ENCODE measurements around the gene GABBR2.

GABBR2 gene

DNA sequence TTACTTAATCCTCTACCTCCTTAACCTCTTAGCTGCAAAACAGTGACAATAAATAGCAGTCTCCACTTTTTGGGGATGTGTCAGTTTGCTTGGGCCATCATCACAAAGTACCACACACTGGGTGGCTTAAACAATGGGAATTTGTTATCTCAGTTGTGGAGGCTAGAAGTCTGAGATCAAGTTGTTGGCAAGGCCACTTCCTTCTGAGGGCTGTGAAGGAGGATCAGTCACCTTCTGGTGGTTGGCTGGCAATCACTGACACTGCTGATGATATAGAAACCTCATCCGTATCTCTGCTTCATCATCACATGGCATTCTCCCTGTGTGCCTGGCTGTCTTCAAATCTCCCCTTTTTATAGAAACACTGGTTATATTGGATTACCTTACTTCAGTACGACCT is 266.2 kb downstream of the GABBR2 start:
- DNase-seq, result no peak
- H3K9me3 Mint-ChIP-seq, result no peaks in the 10 kb centered on the region
- no peaks in the 10 kb centered on the region for H3K4me1 Mint-ChIP-seq
- H3K27ac Mint-ChIP-seq, result no peak overlapping the region
- peaks cover 15% of the 10 kb centered on the region for H3K27me3 Mint-ChIP-seq (ENCODE audit: low read depth, poor library complexity)
- TF ChIP-seq, protein P1, sequence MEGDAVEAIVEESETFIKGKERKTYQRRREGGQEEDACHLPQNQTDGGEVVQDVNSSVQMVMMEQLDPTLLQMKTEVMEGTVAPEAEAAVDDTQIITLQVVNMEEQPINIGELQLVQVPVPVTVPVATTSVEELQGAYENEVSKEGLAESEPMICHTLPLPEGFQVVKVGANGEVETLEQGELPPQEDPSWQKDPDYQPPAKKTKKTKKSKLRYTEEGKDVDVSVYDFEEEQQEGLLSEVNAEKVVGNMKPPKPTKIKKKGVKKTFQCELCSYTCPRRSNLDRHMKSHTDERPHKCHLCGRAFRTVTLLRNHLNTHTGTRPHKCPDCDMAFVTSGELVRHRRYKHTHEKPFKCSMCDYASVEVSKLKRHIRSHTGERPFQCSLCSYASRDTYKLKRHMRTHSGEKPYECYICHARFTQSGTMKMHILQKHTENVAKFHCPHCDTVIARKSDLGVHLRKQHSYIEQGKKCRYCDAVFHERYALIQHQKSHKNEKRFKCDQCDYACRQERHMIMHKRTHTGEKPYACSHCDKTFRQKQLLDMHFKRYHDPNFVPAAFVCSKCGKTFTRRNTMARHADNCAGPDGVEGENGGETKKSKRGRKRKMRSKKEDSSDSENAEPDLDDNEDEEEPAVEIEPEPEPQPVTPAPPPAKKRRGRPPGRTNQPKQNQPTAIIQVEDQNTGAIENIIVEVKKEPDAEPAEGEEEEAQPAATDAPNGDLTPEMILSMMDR (IDR thresholded peaks at IDR 0.05), result no peak
- no peaks in the 10 kb centered on the region for H3K36me3 Mint-ChIP-seq (ENCODE audit: low read depth)
- H3K4me3 Mint-ChIP-seq, result no peak overlapping the region

DNA sequence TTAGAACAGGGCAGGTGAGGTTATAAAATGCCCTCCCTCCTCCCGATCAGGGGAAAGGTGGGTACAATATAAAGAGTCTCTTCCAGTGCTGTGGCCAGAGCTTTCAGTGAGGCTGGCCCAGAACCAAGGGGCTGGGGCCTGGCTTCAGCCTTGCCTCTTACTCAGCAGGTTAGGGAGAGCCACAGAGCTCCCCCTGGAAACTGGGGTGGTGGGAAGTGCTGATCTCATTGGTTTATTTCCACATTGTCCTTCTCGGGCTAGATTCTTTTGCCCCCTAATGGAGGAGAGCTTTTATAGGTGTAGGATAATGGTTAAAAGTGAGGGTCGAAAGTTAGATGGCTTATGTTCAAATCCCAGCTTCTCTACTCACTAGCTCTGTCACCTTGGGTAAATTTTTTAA is 266.6 kb downstream of the GABBR2 start:
- H3K27me3 Mint-ChIP-seq (ENCODE audit: low read depth, poor library complexity), result peaks cover 12% of the 10 kb centered on the region
- TF ChIP-seq, protein P1 (IDR thresholded peaks at IDR 0.05), result no peak
- H3K36me3 Mint-ChIP-seq (ENCODE audit: low read depth), result no peaks in the 10 kb centered on the region
- H3K4me1 Mint-ChIP-seq, result no peaks in the 10 kb centered on the region
- H3K9me3 Mint-ChIP-seq, result no peaks in the 10 kb centered on the region
- DNase-seq, result no peak
- no peak overlapping the region for H3K27ac Mint-ChIP-seq
- no peak overlapping the region for H3K4me3 Mint-ChIP-seq

DNA sequence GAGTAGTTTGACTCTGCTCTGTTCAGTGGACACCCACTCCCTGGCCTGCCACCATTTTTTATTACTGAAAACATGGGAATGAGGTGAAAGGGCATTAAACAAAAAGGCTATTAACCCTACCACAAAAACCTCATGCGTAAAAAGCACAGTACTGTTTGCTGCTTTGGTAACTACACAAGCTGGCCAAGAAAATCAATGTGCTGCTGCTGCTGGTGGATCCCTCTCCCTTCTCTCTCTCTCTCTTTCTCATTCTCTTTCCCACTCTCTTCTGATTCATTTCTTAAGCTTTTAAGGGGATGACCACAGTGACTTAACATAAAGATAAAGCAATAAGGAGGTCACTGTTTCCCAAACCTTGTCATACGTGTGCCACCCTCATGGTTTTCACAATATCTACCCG is 270.1 kb downstream of the GABBR2 start:
- no peak overlapping the region for H3K4me3 Mint-ChIP-seq
- DNase-seq, result no peak
- TF ChIP-seq, protein P1 (IDR thresholded peaks at IDR 0.05), result no peak
- H3K4me1 Mint-ChIP-seq, result no peaks in the 10 kb centered on the region
- H3K9me3 Mint-ChIP-seq, result no peaks in the 10 kb centered on the region
- peaks cover 6% of the 10 kb centered on the region for H3K27me3 Mint-ChIP-seq (ENCODE audit: low read depth, poor library complexity)
- H3K36me3 Mint-ChIP-seq (ENCODE audit: low read depth), result no peaks in the 10 kb centered on the region
- no peak overlapping the region for H3K27ac Mint-ChIP-seq

DNA sequence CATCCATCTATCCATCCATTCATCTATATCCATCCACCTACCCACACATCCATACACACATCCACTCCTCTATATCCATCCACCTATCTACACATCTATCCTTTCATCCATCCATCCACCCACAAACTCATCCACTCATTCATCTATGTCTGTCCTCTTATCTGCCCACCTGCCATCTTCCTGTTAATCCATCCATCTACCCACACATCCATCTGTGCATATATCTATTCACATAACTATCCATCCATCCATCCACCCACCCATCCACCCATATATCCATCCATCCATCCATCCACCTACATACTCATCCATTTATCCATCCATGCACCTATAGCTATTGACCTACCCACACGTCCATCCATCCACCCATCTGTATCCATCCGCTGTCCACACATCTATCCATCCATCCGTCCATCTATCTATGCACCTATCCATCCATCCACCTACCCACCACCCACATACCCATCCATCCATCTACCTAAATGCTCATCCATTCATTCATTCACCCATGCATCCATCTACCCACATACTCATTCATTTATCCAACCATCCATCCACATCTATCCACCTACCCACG is 271.2 kb downstream of the GABBR2 start:
- no peak for DNase-seq
- Mint-ChIP-seq H3K4me1 (no peaks in the 10 kb centered on the region), H3K9me3 (no peaks in the 10 kb centered on the region), H3K36me3 (ENCODE audit: low read depth) (no peaks in the 10 kb centered on the region), H3K4me3 (no peak overlapping the region), H3K27ac (no peak overlapping the region), H3K27me3 (ENCODE audit: low read depth, poor library complexity) (peaks cover 3% of the 10 kb centered on the region)
- TF ChIP-seq, protein P1 (IDR thresholded peaks at IDR 0.05), result no peak

DNA sequence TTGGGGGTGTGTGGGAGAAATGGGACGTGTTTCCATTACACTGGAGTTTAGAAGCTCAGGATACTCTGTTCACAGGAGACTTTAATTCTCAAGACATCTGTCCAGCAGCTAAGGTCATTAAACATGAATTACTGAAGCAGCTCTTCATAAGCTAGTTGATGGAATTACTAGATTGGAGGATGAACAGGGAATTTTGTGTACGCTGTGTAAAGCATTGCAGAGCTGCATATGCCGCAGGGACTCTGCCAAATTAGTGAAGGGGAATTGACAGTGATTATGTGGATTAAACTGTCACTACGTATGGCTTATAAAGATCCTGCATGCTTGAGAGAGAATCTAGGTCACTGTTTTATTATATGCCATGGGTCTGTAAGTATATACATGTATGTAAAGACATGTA is 275.8 kb downstream of the GABBR2 start:
- Mint-ChIP-seq H3K27me3 (ENCODE audit: low read depth, poor library complexity) (peaks cover 12% of the 10 kb centered on the region), H3K4me3 (no peak overlapping the region), H3K27ac (no peak overlapping the region), H3K9me3 (no peaks in the 10 kb centered on the region), H3K36me3 (ENCODE audit: low read depth) (no peaks in the 10 kb centered on the region), H3K4me1 (no peaks in the 10 kb centered on the region)
- no peak for DNase-seq
- TF ChIP-seq, protein P1 (IDR thresholded peaks at IDR 0.05), result no peak

DNA sequence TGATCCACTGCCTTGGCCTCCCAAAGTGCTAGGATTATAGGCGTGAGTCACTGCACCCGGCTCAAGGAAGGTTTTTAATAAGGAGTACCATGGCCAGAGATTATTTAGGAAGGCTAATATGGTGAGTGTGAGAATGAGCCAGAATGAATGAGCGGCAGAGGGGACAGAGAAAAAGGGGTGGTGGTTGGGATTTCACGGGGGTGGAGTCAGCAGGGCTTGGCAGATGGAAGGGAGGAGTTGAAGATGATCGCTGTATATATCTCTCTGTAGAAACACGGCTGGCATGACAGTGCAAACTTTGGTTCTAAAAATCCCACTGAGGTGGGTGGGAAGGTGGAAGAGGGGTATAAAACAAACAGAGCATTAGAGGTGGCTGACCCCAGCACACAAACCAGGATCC is 276.6 kb downstream of the GABBR2 start:
- no peaks in the 10 kb centered on the region for H3K9me3 Mint-ChIP-seq
- H3K27ac Mint-ChIP-seq, result no peak overlapping the region
- H3K4me3 Mint-ChIP-seq, result no peak overlapping the region
- H3K4me1 Mint-ChIP-seq, result no peaks in the 10 kb centered on the region
- no peaks in the 10 kb centered on the region for H3K36me3 Mint-ChIP-seq (ENCODE audit: low read depth)
- TF ChIP-seq, protein P1 (IDR thresholded peaks at IDR 0.05), result no peak
- DNase-seq, result no peak
- peaks cover 12% of the 10 kb centered on the region for H3K27me3 Mint-ChIP-seq (ENCODE audit: low read depth, poor library complexity)

Data from nephron progenitor cell (in vitro differentiated cells).